Activated gamma-delta T cell treated with anti-CD3 and anti-CD28 coated beads, Interleukin-2, amount 50 U/mL, for 16 hours (primary cell): Measurements from ENCODE around the gene COMMD6.

ENCODE experiments used
- DNase-seq: peaks from one replicate; pipeline ENCODE4 v3.0.0-alpha.2; 2020; ENCODE audit warnings: low read depth

Gene COMMD6

DNA sequence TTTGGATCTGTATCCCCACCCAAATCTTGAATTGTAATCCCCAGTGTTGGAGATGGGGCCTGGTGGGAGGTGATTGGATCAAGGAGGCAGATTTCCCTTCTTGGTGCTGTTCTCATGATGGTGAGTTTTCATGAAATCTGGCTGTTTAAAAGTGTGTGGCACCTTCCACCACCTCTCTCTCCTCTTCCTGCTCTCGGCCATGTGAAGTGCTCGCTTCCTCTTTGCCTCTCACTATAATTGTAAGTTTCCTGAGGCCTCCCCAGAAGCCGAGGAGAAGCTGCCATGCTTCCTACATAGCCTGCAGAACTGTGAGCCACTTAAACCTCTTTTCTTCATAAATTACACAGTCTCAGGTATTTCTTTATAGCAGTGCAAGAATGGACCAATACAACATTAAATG lies 15.7 kb downstream of the COMMD6 start:
- no peak for DNase-seq

GRCh38 chr13:75518439-75519088 lies 19.1 kb downstream of the COMMD6 start:
- DNase-seq, result no peak

DNA sequence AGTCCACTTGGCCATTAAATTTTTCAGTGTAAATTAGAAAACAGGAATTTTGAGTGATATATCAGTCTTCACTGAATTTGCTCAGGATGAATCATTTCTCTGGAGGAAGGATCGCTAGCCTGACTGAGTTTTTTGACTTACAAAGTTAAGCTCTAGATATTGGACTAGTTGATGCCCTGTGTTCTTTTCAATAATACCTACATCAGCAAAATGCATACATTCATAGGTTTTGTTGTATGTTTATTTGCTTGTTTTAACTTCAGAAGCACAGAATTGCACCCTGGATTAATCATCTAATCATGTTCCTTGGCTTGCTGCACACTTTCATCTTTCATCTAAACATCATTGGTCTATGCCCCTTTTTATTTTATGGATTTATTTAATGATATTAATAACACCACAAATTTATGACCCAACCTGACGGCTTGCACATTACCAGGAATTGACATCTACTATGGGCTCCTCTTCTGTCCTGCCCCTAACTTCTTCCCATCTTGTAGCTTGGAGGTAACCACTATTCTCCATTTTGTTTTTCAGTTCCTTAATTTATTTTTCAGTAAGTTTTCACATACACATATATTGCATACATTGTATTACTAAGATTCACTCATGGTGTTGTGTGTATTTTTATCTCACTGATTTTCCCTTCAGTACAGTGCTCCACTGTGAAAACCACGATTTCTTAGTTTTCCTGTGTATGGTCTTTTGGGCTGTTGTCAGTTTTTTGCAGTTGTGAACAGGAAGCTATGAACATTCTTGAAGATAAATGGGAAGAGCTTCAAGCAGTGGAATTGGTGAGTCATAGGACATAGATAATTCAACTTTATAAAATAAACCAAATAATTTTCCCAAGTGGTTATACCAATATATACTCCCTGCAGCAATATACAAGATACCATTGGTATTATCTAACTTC lies 23.3 kb downstream of the COMMD6 start:
- DNase-seq, result no peak

GRCh38 chr13:75513271-75513670 lies 24.4 kb downstream of the COMMD6 start:
- DNase-seq, result no peak

- DNase-seq, result no peak
Measured at GRCh38 chr13:75512253-75512652, 25.4 kb downstream of the COMMD6 start.

DNA sequence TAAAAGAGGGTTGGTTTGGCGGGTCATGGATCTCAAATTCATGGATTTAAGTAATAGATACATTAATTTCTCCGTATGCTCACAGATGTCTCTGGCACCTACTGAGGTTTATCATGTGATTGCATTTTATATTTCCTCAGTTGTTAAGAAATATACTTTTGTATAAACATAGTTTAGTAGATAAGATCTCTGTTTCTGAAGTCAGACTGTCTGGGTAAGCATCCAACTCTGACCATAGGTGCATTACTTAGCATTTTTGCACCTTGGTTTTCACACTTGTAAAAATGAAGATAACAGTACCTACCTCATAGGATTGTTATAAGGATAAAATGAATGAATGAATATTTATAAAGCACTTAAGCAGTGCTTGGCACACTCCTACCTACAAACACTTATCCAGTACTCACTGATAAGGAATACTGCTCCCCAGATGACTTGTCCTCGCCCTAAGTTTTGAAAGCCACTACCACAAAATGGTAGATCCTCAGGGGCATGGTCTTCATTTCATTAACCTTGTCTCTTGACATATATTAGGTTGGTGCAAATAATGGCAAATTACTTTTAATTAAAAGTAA lies 26.5 kb downstream of the COMMD6 start:
- no peak for DNase-seq

GRCh38 chr13:75508002-75508548 lies 29.6 kb downstream of the COMMD6 start:
- DNase-seq, result no peak

DNA sequence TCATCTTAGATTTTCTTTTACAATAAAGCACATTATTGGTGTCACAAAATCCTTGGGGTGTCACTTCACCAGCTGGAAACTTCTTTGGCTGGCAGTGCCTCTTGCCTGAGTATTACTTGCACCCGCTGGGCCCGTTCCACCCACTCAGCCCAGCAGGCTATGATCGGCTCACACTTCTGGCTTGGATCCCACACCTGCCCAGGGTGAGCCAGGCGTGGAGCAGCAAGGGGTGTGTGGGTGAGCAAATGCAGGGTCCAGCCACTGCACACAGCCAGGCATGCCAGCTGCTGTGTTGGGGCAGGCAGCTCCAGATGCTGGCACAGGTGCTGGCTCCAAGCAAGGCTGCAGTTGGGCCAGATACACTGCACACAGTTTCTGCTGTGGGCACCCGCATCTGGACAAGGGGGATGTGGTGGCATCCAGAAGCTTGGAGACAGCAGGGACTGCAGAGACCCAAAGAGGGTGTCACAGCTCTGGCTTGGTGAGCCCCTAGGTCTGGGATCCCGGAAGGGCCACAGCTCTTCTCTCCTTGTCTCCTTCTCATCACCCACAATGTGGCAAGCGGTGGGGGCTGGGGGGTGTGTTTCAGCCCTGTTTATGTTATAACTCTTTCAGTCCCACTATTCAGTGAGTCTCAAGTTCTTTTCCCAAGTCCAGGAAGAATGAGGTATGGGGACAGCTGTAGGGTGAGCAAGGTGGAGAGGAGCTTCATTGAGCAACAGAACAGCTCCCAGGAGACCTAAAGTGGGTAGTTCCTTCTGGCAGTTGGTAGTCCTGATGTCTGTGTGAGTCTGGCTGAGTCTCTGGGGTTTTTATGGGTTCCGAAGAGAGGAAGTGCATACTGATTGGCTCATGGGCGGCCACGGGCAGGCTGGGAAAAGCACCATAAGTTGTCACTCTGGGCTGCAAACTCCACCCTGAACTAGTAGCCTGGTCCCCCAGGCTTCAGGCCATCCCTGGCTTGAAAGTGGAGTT lies 30.3 kb downstream of the COMMD6 start:
- no peak for DNase-seq

DNA sequence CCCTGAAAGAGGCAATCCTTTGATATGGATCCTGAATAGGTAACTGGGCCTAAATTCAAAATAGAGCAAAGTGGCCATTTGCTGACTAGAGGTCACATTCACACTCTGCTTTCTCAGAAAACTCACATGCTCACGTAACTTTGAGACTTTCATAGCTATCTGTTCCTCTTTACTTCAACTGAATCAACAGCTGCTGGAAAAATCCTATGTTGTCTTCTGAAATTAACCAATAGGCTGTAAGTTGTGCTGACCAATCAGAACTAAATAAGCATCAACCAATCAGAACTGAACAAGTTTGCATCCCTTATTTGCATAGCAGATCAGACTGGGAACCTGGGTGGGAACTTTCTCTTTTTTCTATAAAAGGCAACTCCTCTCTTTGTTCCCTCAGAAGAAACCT lies 31.6 kb downstream of the COMMD6 start:
- no peak for DNase-seq

GRCh38 chr13:75505327-75505726 lies 32.3 kb downstream of the COMMD6 start:
- DNase-seq, result no peak

GRCh38 chr13:75495938-75496337 lies 41.7 kb downstream of the COMMD6 start:
- no peak for DNase-seq

GRCh38 chr13:75494491-75494890 lies 43.1 kb downstream of the COMMD6 start:
- no peak for DNase-seq

DNA sequence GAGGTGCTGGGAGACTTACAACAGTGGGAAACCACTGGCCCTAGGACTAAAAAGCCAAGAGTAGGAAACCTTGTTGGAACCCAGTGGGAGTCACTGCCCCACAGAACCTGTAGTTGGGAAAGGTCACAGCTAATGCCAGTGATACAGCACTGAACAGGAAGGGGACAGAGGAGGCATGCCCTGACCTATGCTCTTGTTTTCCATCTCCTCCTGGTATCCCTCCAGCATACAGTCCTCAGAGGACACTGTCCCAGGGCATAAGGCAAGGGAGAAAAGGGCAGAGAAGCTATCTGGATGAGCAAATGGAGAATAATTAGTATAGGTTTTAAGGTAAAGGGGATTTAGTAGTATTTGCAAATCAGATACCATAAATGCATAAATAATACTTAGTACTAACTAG lies 44.5 kb downstream of the COMMD6 start:
- DNase-seq, result no peak

DNA sequence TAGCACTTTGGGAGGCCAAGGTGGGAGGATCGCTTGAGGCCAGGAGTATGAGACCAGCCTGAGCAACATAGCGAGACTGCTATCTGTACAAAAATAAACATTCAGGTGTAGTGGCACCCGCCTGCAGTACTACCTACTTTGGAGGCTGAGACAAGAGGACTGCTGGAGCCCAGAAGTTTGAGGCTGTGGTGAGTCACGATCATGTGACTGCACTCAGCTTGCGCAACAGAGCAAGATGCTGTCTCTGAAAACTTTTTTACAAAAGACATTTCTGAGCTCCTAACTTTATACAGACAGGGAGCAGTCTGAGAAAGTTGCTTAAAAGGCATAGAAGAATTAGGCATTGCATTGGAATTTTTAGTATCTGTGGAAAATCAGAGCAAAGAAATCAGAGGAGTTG lies 45.3 kb downstream of the COMMD6 start:
- DNase-seq, result no peak

DNA sequence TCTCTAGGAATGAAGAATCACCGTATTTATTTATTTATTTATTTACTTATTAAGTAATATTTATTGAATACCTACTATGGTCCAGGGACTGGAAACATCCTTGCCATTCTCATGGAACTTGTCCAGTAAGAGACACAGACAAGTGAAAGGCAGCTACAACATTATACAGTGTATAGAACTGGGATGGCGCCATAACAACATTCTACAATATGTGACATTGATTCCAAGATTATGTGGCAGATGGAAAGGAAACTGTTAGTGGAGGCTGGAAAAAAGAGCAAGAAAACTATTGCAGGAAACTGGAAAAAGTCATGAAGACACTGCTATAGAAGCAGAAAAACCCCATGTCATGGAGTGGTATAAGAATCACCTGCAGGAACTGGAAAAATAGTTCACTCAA lies 46.3 kb downstream of the COMMD6 start:
- no peak for DNase-seq

DNA sequence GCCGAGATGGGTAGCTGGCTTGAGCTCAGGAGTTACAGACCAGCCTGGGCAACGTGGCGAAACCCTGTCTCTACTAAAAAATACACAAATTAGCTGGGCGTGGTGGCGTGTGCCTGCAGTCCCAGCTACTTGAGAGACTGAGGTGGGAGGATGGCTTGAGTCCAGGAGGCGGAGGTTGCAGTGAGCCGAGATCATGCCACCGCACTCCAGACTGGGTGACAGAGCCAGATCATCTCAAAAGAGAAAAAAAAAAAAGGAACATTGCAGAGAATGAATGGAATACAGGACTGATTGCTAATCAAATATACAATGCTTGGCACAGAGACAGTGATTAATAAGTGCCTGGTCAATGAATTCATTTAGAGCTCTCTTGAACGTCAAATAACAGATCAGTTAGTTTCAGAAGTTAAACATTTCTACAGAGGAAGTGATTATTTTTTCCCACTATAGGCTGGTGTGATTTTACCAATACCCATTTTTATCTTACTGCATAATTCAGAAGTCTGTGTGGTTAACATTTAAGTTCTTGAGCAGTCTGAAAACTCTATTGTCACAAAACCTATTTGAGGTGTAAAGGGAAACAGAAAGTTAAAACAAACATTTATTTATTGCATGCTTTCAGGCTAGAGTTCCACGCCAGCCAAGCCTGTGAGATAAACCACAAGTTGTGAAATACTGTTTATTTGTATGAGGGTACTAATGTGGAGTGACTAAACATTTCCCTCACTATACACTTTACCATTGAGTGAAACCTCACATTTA lies 48.0 kb downstream of the COMMD6 start:
- no peak for DNase-seq

- no peak for DNase-seq
Measured at GRCh38 chr13:75486146-75487062, 51.2 kb downstream of the COMMD6 start.

DNA sequence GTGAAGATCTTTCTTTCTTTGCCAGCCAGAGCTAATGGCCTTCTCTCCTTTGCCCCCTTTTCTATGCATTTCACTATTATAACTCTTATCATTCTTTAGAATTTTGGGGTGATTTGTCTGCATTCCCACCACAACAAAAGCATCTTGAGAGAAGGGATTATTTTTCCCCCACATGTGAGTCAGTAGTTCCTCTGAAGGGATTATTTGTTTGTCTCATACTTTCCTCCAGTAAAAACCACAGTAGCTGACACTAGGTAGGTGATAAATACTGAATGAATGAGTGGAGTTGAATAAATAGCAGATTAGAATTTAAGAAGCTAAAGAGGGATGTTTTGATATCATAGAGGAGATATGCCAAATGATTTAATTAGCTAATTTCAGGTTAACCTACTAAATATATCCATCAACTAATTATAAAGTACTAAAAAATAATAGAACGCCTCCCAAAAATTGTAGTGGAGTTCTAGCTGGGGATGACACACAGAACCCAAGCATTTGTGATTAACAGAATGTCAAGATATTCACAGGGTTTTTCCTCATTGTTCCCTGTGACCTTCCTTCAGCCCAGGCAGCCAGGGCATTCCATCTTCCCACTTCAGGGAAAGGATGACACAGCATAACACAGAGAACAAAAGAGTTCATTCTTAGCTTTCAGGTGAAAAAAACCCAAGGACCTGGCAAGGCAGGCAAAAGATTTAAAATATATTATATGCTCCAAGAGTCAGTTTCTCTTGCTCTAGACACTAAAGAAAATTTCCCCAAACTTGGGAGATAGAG lies 52.2 kb downstream of the COMMD6 start:
- DNase-seq, result no peak

DNA sequence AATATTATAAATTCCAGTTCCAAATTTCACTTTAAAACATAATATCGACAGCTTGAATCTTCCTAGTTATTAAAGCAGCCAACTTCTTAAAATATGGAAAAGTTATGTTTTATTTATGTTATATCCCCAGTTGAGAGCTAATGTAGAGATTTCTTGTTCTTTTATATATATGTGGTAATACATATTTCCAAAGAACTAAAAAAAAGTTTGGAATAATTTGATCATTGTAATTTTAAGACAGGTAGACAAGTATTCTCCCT lies 54.9 kb downstream of the COMMD6 start:
- DNase-seq, result no peak
